GM18519 (cell line): ENCODE results near the gene IGF2.

ENCODE experiments used
- ATAC-seq: cut with Tn5 transposase; IDR thresholded peaks from one replicate; pipeline ENCODE4 v1.9.1; 2021; ENCODE audit warnings: mild to moderate bottlenecking, moderate library complexity; ENCODE audit not compliant: unreplicated experiment, low FRiP score

Gene IGF2

DNA sequence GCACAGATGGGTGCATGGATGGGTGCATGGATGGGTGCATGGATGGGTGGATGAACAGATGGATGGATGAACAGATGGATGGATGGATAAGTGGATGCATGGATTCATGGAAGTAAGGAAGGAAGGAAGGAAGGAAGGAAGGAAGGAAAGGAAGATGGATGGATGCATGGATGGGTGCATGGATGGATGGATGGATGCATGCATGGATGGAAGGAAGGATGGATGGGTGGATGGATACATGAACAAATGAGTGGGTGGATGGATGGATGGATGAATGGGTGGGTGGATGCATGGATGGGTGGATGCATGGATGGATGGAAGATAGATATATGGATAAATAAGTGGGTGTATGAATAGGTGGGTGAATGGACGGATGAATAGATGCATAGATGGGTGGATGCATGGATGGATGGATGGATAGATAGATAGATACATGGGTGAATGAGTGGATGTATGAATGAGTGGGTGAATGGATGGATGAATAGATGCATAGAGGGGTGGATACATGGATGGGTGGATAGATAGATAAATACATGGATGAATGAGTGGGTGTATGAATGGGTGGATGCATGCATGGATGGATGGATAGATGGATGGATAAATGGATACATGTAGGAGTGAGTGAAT, 32.5 kb downstream of the IGF2 start:
- no peak for ATAC-seq

DNA sequence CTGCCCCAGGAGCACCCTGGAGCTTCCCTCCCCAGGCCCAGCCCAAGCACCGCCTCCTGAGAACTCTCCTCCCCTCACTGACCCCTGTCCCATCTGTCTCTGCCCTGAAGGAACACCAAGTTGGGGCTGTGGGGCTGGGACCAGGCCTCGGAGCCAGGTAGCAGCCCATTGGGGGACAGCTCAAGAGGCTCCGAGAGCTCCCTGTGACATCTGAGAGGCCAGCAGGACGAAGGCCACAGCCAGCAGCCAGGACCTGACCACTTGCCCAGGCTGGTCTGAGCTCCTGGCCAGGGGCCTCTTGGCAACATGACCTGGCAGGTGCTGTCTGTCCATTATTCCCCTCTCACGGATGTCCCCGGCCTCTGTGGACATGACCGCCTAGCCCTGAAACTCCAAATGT, 33.7 kb downstream of the IGF2 start:
- no peak for ATAC-seq

DNA sequence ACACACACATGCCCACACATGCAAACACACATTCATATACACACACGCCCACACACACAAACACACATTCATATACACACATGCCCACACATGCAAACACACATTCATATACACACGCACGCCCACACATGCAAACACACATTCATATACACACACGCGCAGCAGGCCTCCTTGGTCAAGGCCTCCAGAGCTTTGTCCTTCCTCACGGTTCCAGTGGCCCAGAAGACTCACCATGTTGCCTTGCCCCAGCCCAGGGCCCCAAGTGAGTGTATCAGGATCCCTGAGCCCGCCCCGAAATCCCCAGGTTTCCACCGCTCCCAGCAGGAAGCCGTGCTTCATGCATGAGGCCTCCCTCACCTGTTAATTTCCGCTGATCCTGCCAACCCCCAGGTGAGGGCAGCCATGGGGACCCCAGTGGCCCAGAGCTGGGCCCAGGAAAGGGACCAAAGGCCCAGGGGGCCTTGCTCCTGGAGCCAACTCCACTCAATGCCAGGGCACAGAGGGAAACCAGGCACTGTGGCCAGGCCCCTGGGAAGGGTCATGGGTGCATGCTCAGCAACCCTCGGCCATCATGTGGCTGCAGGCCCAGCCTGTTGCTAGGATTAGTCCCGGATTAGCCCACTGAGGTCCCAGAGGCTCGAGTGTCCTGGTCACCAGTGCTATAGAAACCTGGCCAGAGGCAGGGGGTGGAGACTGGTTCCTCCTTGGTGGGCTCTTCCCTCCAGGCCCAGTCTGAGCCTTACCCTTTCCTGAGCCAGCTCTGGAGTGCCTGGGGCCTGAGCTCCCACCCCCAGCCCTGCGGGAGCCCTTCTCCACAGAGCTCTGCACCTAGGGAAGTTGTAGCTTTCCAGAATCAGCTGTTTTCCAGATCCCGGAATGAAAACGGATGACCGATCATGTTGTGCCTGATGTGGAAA, 34.4 kb downstream of the IGF2 start:
- no peak for ATAC-seq

DNA sequence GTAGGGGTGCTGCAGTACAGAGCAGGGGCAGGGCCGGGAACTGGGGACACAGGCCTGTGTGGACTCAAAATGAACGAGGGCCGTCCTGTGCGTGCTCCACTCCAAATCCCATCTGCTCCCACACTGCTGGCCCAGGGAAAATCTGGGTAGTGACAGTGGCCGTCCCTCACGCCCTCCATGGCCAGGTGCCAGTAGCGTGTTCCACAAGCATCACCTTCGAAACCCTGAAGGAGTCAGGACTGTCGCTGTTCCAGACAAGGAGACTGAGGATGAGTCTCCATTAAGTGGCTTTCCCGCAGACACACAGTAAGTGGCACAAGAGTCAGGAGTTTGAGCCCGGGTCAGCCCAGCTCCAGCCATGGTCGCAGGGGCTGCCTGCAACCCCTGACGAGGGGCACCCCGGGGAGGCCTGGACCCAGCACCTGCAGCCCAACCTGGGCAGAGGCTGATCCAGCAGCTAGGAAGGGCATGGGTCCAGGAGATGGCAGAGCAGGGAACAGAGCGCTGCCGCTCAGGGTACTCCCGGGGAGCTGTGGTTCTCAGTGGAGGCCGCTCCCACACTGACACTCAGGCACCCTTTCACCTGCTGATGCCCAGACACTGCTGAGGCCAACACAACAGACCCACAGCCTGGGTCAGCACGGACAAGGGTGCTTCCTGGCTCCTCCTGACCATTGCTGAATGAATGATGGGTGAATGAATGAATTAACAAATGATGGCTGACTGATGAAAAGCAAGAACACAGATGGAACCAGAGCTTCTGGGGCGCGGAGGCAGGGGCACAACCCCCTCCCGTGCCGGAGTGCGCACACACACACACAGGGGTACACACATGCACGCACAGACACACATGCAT, 35.3 kb downstream of the IGF2 start:
- no peak for ATAC-seq

DNA sequence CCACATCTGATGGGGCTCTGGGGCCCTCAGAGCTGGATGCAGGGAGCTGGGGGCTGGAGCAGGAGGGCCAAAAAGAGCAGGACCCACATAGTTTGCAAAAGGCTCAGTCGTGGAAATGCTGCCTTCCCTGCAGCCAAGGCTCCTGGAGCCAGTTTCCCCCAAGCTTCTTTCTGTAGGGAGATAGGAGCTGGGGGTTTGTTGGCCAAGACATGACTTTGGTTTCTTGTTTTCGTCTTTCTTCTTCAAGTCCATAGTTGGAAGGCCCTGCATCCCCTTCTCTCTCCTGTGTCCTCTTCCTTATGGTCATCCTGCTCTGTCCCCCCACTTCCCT, 36.3 kb downstream of the IGF2 start:
- ATAC-seq = no peak

DNA sequence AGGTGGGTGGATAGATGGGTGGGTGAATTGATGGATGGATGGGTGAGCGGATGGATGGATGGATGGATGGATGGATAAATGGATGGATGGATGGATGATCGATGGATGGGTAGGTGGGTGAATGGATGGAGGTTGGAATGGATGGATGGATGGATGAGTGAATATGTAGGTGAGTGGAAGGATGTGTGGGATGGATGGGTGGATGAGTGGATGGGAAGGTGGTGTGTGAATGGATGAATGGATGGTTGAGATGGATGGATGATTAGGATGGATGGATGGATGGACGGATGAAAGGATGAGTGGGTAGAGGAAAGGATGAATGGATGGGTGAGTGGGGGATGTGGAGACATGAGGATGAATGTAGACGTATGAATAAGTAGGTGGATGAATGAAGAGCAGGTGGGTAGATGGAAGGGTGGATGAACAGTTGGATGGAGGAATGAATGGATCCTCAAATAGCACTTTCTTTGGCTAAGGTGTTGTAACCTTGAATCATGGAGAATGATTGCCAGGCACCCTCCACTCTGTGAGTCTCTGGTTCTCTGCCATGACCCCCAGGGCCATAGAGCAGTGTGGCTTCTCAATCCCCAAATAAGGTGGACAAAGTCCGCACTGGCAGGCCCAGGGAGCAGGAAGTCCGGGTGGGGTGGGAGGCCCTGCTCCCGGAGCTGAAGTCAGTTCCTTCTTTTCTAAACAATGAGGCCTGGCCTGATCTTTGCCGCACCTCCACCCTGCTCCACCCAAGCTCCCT, 36.9 kb downstream of the IGF2 start:
- ATAC-seq = no peak

DNA sequence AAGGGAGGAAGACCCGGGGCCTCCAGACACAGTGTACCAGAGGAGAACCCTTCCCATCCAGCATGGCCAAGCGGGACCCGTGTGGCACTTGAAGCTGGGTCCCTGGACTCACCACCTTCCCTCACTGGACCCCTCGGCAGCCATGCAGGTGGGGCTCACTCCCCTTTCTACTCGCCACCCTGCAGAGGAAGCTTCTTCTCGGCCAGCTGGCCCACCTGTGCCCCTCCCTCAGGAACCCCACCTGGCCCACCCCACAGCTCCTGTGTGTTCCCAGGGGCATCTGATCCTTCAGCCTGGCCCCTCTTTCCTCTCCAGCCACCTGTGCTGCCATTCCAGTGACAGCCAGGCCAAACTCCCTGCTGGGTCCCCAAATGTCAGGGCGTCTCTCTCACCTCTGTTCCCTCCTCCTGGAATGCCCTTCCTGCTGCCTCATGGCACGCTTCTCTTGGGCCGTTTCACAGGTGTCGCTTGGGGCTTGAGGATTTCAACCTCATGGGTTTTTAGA, 38.0 kb downstream of the IGF2 start:
- no peak for ATAC-seq

DNA sequence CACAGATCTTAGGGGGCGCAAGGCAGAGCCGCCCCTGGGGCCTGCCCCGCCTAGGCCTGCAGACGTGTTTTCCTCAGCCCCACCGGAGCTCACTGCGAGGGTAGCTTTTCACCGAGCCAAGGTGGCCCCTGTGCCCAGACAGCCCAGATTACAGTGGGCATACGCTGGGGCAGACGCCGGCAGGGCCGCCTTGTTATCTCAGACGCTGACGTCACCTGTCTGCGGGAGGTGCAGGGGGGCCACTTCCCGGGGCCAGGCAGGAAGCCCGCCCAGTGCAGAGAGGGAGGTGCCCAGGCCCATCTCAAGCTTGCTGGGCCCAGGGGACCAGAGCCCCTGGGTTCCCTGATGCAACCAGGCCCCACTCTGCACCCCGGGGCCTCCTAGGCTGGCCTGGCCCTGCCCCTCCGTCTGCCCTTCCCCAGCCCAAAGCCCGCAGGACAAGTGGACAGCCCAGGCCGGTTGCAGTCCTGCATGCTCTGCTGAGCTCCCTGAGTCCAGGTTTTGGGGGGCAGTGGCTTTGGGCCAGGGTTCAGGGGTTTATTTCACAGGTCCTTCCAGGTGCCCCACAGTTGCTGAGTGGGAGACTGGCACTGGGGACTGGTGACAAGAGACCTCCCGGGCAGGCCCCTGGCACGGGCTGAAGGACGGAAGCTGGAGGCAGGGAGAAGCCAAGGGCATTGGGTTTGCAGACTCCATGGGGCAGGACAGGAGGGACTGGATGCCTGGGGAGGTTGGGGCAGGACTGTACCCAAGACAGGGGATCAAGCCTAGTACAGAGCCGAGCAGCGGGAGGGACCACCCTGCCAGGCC, 38.6 kb downstream of the IGF2 start:
- ATAC-seq = no peak

DNA sequence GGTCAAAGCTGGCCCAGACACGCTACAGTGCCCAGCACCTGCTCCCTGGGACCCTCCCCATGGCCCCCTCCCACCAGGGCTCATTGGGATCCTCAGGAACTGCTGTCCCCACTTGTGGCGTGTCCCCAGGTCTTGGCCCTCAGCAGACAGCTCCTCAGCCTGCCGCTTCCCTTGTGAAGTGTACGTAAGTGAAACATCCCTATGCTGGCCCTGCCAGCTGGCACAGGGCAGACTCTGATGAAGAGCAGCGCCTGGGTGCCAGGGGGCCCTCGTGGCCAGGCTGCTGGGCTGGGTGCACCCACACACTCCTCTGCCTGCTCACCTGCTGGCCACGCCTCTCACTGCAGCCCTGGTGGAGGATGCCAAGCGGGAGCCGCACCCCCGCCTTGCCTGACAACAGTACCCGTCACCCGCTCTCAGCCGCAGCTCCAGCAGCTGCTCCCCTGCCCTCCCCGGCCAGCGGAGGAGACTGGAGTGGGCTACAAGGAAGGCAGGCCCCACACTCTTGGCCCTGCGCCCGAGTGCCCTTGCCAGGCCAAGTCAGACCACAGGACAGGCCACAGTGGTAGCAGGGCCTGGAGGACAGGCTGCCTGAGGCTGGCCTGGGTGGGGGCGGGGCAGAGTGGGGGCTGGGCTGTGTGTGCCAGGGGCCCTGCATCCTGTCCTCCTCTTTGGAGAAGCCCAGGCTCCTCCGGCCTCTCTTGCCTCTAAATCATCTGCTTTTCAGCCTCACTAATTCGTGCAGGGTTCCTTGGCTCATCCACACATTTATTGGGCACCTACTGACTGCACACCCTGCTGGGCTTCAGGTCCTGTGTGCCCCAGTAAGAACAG, 39.5 kb downstream of the IGF2 start:
- no peak for ATAC-seq

DNA sequence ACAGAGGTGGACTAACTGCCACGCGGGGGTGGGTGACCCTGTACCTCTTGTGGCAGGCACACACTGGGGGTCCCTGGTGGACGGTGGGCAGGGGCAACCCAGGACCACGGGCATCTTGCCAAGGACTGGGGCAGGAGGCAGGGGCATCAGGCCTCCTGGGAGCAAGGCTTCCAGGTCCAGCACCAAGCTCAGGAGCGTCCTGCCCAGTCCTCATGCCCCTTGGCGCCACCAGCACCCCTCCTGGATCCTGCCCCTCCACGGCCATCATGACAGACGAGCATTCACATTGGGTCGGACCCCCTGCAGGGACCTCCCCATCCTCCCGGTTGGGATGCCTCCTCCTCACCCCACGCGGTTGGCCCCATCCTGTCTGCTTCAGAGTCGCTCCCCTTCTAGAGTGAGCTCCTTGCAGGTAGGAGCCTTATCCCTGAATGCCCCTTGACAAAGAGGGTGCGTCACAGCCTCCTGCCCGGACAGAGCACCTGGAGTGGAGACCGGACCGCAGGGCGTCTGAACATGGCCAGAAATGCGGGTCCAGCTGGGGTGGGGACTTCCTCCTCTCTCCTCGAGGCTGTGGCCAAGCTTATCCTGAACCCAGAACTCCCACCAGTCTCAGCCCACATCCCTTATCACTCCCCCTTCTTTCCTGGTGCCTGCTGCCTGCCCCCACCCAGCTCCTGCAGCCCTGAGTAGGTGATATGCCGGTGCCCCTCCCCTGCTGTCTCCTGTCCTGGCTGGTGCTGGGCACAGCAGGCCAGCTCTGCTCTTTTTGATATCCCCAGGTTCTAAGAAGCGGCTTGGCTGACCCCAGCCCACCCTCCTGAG, 40.3 kb downstream of the IGF2 start:
- no peak for ATAC-seq

DNA sequence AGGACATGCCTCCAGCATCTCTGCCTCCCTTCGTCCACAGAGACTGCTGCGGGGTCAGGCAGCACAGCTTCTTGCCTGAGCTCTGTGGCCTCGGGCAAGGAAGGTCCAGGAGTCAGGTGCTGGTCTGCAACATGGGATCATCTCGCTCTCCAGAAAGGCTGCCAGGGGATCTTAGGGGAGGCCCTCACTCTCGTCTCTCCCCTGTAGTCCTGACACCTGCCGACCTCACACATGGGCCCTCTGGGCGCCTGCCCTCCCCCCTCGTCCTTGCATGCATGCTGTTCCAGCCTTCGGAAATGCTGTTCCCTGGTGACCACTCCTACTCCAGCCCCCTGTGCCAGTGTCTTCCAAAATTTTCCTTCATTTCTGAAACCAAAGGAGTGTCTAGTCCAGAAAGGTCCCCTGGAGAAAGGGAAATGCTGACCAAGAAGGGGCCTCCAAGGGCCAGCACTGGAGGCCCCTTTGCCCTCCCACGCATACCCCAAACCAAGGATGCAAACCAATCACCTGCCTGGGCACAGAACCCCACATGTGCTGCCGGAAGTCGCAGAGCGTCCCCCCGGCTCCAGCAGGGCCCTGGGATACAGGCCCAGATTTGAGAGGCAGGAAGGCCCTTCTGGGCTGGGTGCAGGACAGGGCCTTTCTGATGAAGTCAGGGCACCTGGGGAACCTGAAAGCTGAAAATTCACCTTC, 41.0 kb downstream of the IGF2 start:
- no peak for ATAC-seq

DNA sequence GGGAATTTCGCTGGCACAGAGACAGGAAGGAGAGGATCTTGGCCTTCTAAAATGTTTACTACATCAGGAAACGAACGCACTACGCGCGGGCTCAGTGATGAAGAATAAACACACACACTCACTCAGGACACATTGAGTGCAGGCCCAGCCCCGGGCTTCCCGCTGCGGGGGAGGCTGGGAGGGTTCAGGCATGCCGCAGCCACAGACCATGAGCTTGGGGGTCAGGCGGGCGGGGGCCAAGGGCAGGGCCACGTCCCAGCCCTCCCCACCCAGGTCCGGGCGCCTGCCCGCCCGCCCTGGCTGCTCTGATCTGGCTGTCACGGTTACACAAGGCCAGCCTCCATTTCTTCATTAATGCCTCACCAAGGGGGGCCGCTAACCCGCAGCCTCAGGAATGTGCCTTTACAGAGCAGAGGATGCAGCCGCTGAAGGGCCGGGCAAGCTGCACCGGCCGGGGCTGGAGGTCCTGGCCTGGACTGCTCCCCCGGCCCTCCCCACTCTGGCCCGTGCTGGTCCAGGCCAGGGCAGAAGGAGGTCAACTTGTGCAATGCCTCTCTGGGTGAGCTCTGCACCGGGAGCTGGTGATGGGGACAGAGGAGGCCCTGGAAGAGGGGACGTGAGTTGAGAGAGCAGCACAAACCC, 41.7 kb downstream of the IGF2 start:
- no peak for ATAC-seq

DNA sequence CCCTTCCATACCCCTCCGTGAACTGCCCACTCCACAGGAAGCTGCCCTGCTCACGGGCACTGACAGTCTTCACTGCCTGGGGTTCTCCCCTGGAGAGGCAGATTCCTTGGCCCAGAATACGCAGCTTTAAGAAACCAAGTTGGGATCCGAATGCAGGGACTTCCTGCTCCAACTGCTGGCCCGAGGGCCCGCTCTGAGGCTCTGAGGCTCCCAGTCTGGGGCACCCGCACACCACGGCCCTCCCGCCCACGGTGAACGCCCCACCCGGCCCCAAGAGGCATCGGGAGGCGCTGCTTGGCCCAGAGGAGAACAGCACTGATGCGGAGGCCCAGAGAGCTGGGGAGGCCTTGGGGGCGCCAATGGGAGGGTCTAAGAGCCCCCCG, 42.3 kb downstream of the IGF2 start:
- ATAC-seq = no peak

DNA sequence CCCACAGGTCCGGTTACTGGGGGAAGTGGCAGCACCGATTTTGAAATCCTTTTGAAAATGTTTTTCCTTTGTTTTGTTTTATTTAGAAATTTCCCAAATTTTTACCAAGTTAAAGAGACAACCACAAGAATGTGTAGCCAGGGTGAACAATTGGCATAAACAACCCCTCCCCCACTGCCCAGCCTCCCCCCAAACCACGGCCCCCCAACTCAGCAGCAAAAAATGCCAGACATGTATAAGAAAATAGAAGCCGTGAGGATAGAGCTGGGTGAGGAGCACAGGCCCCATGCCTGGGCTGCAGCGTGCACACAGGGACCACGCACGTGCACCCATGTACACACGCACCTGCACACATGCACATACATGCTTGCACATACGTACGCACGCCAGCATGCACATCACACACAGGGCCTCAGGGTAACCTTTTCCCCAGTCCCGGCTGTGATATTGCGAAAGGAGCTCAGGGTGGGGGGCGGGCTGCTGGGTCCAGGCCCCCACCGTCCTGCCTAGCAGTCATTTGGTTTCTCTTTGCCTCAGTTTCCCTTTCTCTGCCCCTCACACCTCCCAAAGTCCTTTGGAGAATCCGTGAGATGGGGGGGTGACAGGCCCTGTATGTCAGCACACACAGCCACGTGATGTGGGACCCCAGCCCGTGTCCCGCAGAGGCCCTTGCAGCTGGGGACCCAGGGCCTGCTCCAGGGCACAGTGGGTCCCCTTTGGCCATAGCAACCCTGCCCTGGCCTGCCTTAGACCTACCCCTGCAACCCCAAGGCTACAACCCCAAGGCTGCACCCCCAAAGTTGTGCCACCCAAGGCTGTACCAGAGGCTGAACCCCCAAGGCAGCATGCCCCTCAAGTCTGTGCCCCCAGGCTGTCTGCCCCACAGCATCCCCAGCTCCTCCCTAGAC, 42.9 kb downstream of the IGF2 start:
- ATAC-seq = no peak

DNA sequence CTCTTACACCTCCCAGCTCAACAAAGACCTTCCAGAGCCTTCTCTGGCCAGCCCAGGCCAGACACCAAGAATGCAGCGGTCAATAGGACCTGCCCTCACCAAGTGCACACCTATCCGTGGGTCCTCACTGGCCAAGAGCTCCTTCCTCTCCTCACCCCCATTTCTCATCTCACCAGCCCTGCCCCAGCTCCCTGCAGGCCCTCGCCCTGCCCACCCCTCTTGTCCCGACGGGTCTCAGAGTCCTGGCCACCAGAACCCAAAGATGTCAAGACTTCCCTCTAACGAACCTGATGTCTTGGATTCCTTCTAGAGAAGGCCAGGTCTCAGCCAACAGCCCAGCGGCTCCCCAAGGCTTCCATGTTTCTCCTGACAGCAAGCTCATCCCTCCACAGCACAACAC, 43.6 kb downstream of the IGF2 start:
- no peak for ATAC-seq

DNA sequence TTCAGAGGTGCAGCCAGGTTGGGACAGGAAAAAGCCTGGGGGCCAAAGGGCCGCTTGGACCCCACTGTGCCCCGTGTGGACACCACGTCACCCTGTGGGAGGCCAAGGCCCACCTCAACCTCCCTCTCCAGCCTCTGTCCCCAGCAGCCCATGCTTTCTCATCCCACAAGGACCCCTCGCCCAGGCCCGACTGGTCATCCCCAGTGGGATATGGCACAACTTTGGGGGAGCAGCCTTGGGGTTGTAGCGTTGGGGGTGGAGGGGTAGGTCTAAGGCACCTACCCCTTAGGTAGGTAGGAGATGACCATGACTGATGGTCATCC, 44.0 kb downstream of the IGF2 start:
- no peak for ATAC-seq
